Natural killer cell (primary cell): Measurements from ENCODE around the gene MON1B. TPM values are rescaled to one million over a fixed set of nuclear protein-coding genes. Genes with fewer than 3 reads are reported as not detected.
A peak's percentile ranks its signal among the peaks of the same experiment; 100 is the strongest.

Experiments
- ATAC-seq, 3 donors: fragments of 150-1000 bp in 2 of 3; fragments of 200-7000 bp in 1 of 3; cut with Tn5 transposase; 1 replicate in 1 of 3; 2 replicates in 2 of 3; pipeline ENCODE4 v1.10.0; 2021; ENCODE audit warnings: mild to moderate bottlenecking in 2 of 3, moderate library complexity in 2 of 3
- DNase-seq, 2 donors: peaks; one replicate each; pipeline versions ENCODE4 v3.0.0 to v3.0.0-alpha.2; 2013 to 2021; ENCODE audit warnings: mixed read lengths in 1 of 2
- H3K27ac ChIP-seq: one replicate; pipeline ENCODE4 v1.5.1; 2013; ENCODE audit warnings: mild to moderate bottlenecking, low read length
- H3K27me3 ChIP-seq: one replicate; pipeline ENCODE4 v1.6.1; 2013; ENCODE audit warnings: low read length; ENCODE audit not compliant: control insufficient read depth, insufficient read depth
- H3K36me3 ChIP-seq: one replicate; pipeline ENCODE4 v1.6.1; 2013; ENCODE audit warnings: low read length; ENCODE audit not compliant: control insufficient read depth, insufficient read depth
- H3K4me1 ChIP-seq: one replicate; pipeline ENCODE4 v1.6.1; 2013; ENCODE audit warnings: low read length; ENCODE audit not compliant: control insufficient read depth, insufficient read depth
- H3K4me3 ChIP-seq: one replicate; pipeline ENCODE4 v1.5.1; 2013; ENCODE audit warnings: low read length
- H3K9me3 ChIP-seq: one replicate; pipeline ENCODE4 v1.6.1; 2013; ENCODE audit warnings: low read length; ENCODE audit not compliant: control insufficient read depth, insufficient read depth
- H3K27ac Mint-ChIP-seq, 2 donors: one replicate each; pipeline ENCODE4 v1.8.0; 2022; ENCODE audit warnings: mild to moderate bottlenecking in 2 of 2, mixed read lengths in 2 of 2, moderate library complexity in 1 of 2
- H3K27me3 Mint-ChIP-seq, 2 donors: one replicate each; pipeline ENCODE4 v1.8.0; 2022; ENCODE audit warnings: low read depth in 2 of 2, mixed read lengths in 2 of 2
- H3K36me3 Mint-ChIP-seq: one replicate; pipeline ENCODE4 v1.8.0; 2022; ENCODE audit warnings: mixed read lengths
- H3K4me1 Mint-ChIP-seq, 2 donors: one replicate each; pipeline ENCODE4 v1.8.0; 2022; ENCODE audit warnings: mixed read lengths in 2 of 2
- H3K4me3 Mint-ChIP-seq: one replicate; pipeline ENCODE4 v1.8.0; 2022; ENCODE audit warnings: mild to moderate bottlenecking, moderate library complexity, mixed read lengths
- H3K9me3 Mint-ChIP-seq, 2 donors: one replicate each; pipeline ENCODE4 v1.8.0; 2022; ENCODE audit warnings: mixed read lengths in 2 of 2
- WGBS: methylation state at CpG from one replicate; pipeline ENCODE4 v1.1.7; 2013; ENCODE audit warnings: missing lambda C conversion rate; ENCODE audit not compliant: insufficient coverage; 5-methylcytosine and 5-hydroxymethylcytosine counted together
- intact Hi-C: fragments of 100-400 bp; cut with micrococcal nuclease; formaldehyde crosslinking; loops from one replicate; pipeline ENCODE4 v1.14.2; 2022
- total RNA-seq, 4 donors: library from RNA; stranded (reverse); fragments of 120-200 nt in 1 of 4; gene quantifications; one replicate each; pipeline versions ENCODE4 v1.2.3 to v1.2.4, GENCODE V29; 2013 to 2022
- TF ChIP-seq, protein P1 (sequence below): fragments of 200-600 bp; IDR thresholded peaks from one replicate; pipeline ENCODE4 v1.8.0; 2022; ENCODE audit warnings: antibody characterized with exemption

Gene MON1B
- total RNA-seq, 3 donors from 2014 or later (not counting 1 experiment from before 2014, with no cell fraction given), result 88.6 to 97.8 (median 91.1) TPM

GRCh38 chr16:77233799-77234519 lies 43.0 kb downstream of the MON1B start:
- Histone ChIP-seq H3K36me3 (no peaks in the 10 kb centered on the region), H3K27ac (no peak overlapping the region), H3K27me3 (no peaks in the 10 kb centered on the region), H3K9me3 (no peaks in the 10 kb centered on the region), H3K4me1 (peaks cover 6% of the 10 kb centered on the region), H3K4me3 (no peak overlapping the region)
- intact Hi-C loops, result no loop called here
- H3K36me3 Mint-ChIP-seq, result no peaks in the 10 kb centered on the region
- peaks cover 6 to 7% of the 10 kb centered on the region in 2 donors for H3K4me1 Mint-ChIP-seq
- WGBS, result 80% methylated on average over 7 of the region's 9 CpGs
- peaks cover 9 to 14% of the 10 kb centered on the region in 2 donors for H3K27me3 Mint-ChIP-seq
- DNase-seq, result no peak
- H3K9me3 Mint-ChIP-seq, result no peaks in the 10 kb centered on the region
- H3K4me3 Mint-ChIP-seq, result no peak overlapping the region
- H3K27ac Mint-ChIP-seq, result no peak overlapping the region
- TF ChIP-seq, protein P1, sequence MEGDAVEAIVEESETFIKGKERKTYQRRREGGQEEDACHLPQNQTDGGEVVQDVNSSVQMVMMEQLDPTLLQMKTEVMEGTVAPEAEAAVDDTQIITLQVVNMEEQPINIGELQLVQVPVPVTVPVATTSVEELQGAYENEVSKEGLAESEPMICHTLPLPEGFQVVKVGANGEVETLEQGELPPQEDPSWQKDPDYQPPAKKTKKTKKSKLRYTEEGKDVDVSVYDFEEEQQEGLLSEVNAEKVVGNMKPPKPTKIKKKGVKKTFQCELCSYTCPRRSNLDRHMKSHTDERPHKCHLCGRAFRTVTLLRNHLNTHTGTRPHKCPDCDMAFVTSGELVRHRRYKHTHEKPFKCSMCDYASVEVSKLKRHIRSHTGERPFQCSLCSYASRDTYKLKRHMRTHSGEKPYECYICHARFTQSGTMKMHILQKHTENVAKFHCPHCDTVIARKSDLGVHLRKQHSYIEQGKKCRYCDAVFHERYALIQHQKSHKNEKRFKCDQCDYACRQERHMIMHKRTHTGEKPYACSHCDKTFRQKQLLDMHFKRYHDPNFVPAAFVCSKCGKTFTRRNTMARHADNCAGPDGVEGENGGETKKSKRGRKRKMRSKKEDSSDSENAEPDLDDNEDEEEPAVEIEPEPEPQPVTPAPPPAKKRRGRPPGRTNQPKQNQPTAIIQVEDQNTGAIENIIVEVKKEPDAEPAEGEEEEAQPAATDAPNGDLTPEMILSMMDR, result no peak
- no peak for ATAC-seq

GRCh38 chr16:77234611-77235010 lies 43.6 kb downstream of the MON1B start:
- no peaks in the 10 kb centered on the region for H3K36me3 ChIP-seq
- no peaks in the 10 kb centered on the region for H3K36me3 Mint-ChIP-seq
- no peaks in the 10 kb centered on the region for H3K9me3 ChIP-seq
- H3K4me1 ChIP-seq, result peaks cover 6% of the 10 kb centered on the region
- H3K4me3 Mint-ChIP-seq, result no peak overlapping the region
- no peak overlapping the region for H3K27ac ChIP-seq
- no peak overlapping the region for H3K27ac Mint-ChIP-seq
- no peak overlapping the region for H3K4me3 ChIP-seq
- intact Hi-C loops, result no loop called here
- peaks cover 8 to 14% of the 10 kb centered on the region in 2 donors for H3K27me3 Mint-ChIP-seq
- no peaks in the 10 kb centered on the region for H3K9me3 Mint-ChIP-seq
- no peaks in the 10 kb centered on the region for H3K27me3 ChIP-seq
- H3K4me1 Mint-ChIP-seq, result peaks cover 6 to 7% of the 10 kb centered on the region in 2 donors
- DNase-seq (no peak), ATAC-seq (no peak)
- whole genome bisulfite sequencing, result 39% methylated on average over 11 of the region's 11 CpGs
- TF ChIP-seq, protein P1, result no peak

GRCh38 chr16:77236063-77236511 lies 45.1 kb downstream of the MON1B start:
- TF ChIP-seq, protein P1, result peak; percentile 99
- Histone ChIP-seq H3K9me3 (no peaks in the 10 kb centered on the region), H3K36me3 (no peaks in the 10 kb centered on the region), H3K4me1 (peaks cover 6% of the 10 kb centered on the region), H3K27ac (no peak overlapping the region), H3K27me3 (no peaks in the 10 kb centered on the region), H3K4me3 (no peak overlapping the region)
- Mint-ChIP-seq H3K9me3 (no peaks in the 10 kb centered on the region), H3K27ac (peak overlapping the region in 1 of 2 donors; percentile 20), H3K36me3 (no peaks in the 10 kb centered on the region), H3K27me3 (peaks cover 8% of the 10 kb centered on the region in 2 donors), H3K4me1 (peaks cover 6 to 7% of the 10 kb centered on the region in 2 donors), H3K4me3 (no peak overlapping the region)
- DNase-seq (peak; percentile 86 to 94), ATAC-seq (peak; percentile 99)
- intact Hi-C loops, result loop anchor here (1.0 kb wide), 3 partner anchors 140 to 735 kb away; no protein-coding TSS in a partner anchor
- WGBS, result under 1% methylated on average over 21 of the region's 21 CpGs
